ENCODE results near the gene CDHR3.
"Not testable (repeated sequence)": the region's sequence is repeated elsewhere in the genome, so short reads cannot be mapped to it uniquely, and the experiment has no call there.

Gene CDHR3

GRCh38 chr7:105971845-105972244 lies 8.8 kb downstream of the CDHR3 start:
- DNase-seq (ENCODE audit: low read depth): no peak

GRCh38 chr7:105972276-105972675 lies 9.2 kb downstream of the CDHR3 start:
- no peak for DNase-seq (ENCODE audit: low read depth)

GRCh38 chr7:105974471-105974870 lies 11.4 kb downstream of the CDHR3 start:
- DNase-seq (ENCODE audit: low read depth): no peak

GRCh38 chr7:105975770-105976417 lies 12.8 kb downstream of the CDHR3 start:
- no peak for DNase-seq (ENCODE audit: low read depth)

GRCh38 chr7:105976868-105977267 lies 13.8 kb downstream of the CDHR3 start:
- DNase-seq (ENCODE audit: low read depth): no peak

GRCh38 chr7:105978035-105978434 lies 15.0 kb downstream of the CDHR3 start:
- DNase-seq (ENCODE audit: low read depth): no peak

- no peak for DNase-seq (ENCODE audit: low read depth)
These were observed 15.9 kb downstream of the CDHR3 start for GRCh38 chr7:105978974-105979373.

- no peak for DNase-seq (ENCODE audit: low read depth)
These were observed 16.3 kb downstream of the CDHR3 start for GRCh38 chr7:105979405-105979804.

- DNase-seq (ENCODE audit: low read depth): no peak
These were observed 17.8 kb downstream of the CDHR3 start for GRCh38 chr7:105980645-105981396.

- DNase-seq (ENCODE audit: low read depth): no peak
These were observed 19.3 kb downstream of the CDHR3 start for GRCh38 chr7:105982388-105982787.

- not testable (repeated sequence) for DNase-seq (ENCODE audit: low read depth)
These were observed 21.7 kb downstream of the CDHR3 start for GRCh38 chr7:105984808-105985207.

- DNase-seq (ENCODE audit: low read depth): no peak
These were observed 22.2 kb downstream of the CDHR3 start for GRCh38 chr7:105985229-105985628.

GRCh38 chr7:105985672-105986215 lies 22.7 kb downstream of the CDHR3 start:
- no peak for DNase-seq (ENCODE audit: low read depth)

- no peak for DNase-seq (ENCODE audit: low read depth)
These were observed 24.0 kb downstream of the CDHR3 start for GRCh38 chr7:105987046-105987445.

- no peak for DNase-seq (ENCODE audit: low read depth)
These were observed 25.2 kb downstream of the CDHR3 start for GRCh38 chr7:105988276-105988675.

- no peak for DNase-seq (ENCODE audit: low read depth)
These were observed 26.1 kb downstream of the CDHR3 start for GRCh38 chr7:105989191-105989590.

GRCh38 chr7:105989686-105990085 lies 26.6 kb downstream of the CDHR3 start:
- DNase-seq (ENCODE audit: low read depth): no peak

GRCh38 chr7:105990141-105990540 lies 27.1 kb downstream of the CDHR3 start:
- no peak for DNase-seq (ENCODE audit: low read depth)

GRCh38 chr7:105990727-105991453 lies 27.8 kb downstream of the CDHR3 start:
- DNase-seq (ENCODE audit: low read depth): no peak

GRCh38 chr7:105992905-105993304 lies 29.8 kb downstream of the CDHR3 start:
- no peak for DNase-seq (ENCODE audit: low read depth)

GRCh38 chr7:105996860-105997737 lies 34.0 kb downstream of the CDHR3 start:
- no peak for DNase-seq (ENCODE audit: low read depth)

GRCh38 chr7:105999256-105999655 lies 36.2 kb downstream of the CDHR3 start:
- no peak for DNase-seq (ENCODE audit: low read depth)
